Fibroblast of lung (primary cell): Measurements from ENCODE around the gene MRC2.

Source experiments
- EZH2 ChIP-seq: IDR thresholded peaks from 2 replicates; pipeline ENCODE4 v1.5.1; 2012; ENCODE audit warnings: low read length, control low read depth, mild to moderate bottlenecking; ENCODE audit errors: missing control alignments
- TF ChIP-seq, protein P1 (sequence below), 2 donors: IDR thresholded peaks in 1 of 2; conservative IDR thresholded peaks in 1 of 2; 1 replicate in 1 of 2; 2 replicates in 1 of 2; pipeline ENCODE4 v1.5.1; 2011 to 2012; ENCODE audit warnings: low read length in 2 of 2, control low read depth in 1 of 2, inconsistent platforms in 1 of 2, low read depth in 1 of 2, mild to moderate bottlenecking in 1 of 2

DNA sequence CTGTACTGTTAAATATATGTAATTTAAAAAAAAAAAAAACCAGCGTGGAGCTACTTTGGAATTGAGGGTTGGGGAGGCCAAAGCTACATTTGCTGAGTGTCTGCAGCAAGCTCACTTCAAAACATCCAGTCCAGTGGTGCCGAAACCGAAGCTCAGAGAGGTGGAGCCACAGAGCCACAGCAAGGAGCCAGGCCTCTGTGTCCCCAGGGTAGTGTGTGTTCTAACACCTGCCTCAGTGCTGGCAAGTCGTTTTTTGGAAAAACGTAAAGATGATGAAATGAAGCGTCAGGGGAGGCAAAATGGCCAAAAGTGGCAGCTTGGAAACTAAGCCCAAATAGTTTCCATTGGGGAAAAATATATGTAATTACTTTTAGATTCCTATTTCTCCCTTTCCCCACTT is 36.1 kb upstream of the MRC2 start:
- TF ChIP-seq, protein P1, sequence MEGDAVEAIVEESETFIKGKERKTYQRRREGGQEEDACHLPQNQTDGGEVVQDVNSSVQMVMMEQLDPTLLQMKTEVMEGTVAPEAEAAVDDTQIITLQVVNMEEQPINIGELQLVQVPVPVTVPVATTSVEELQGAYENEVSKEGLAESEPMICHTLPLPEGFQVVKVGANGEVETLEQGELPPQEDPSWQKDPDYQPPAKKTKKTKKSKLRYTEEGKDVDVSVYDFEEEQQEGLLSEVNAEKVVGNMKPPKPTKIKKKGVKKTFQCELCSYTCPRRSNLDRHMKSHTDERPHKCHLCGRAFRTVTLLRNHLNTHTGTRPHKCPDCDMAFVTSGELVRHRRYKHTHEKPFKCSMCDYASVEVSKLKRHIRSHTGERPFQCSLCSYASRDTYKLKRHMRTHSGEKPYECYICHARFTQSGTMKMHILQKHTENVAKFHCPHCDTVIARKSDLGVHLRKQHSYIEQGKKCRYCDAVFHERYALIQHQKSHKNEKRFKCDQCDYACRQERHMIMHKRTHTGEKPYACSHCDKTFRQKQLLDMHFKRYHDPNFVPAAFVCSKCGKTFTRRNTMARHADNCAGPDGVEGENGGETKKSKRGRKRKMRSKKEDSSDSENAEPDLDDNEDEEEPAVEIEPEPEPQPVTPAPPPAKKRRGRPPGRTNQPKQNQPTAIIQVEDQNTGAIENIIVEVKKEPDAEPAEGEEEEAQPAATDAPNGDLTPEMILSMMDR (conservative IDR thresholded peaks at IDR 0.05 in 1 of 2, IDR thresholded peaks at IDR 0.05 in 1 of 2; ENCODE audit: low read depth in 1 of 2, low read length in 2 of 2): no peak
- TF ChIP-seq EZH2: no peak
